H1 (cell line): ENCODE data around the gene BMF. TPM values are rescaled to one million over a fixed set of nuclear protein-coding genes. Genes with fewer than 3 reads are reported as not detected.

Experiments used
- ATF2 ChIP-seq: IDR thresholded peaks from 2 replicates; pipeline ENCODE4 v1.6.1; 2012; ENCODE audit warnings: low read length, inconsistent platforms
- polyA plus RNA-seq, 7 experiments: library from polyadenylated mRNA; depleted of rRNA in 3 of 7; stranded (reverse) in 5 of 7; unstranded in 2 of 7; fragments of >200 nt in 5 of 7; fragments of 200-250 nt in 2 of 7; gene quantifications; 1 replicate in 5 of 7; 2 replicates in 1 of 7; 4 replicates in 1 of 7; pipeline versions ENCODE4 v1.2.1 to v1.2.3, GENCODE V29; 2011 to 2013; ENCODE audit warnings: missing spikeins in 2 of 7, mixed read lengths in 2 of 7
- total RNA-seq: library from RNA; stranded (reverse); fragmentation: NEBNext Ultra II Directional; extraction: Animal tissue kit (Norgen Biotek cat#: 25700); gene quantifications from 2 replicates; pipeline ENCODE4 v1.2.1, GENCODE V29; 2021

Gene BMF
- total and polyA plus RNA-seq, 2 of the 8 experiments (the other 6 are each of a cell fraction or from before 2014, with no cell fraction given), result 21.2 to 24.2 TPM

GRCh38 chr15:40062816-40063562 is 45.7 kb downstream of the BMF start (continued):
- no peak for TF ChIP-seq ATF2
